GM12878 (cell line): Measurements from ENCODE around the gene SQSTM1. TPM values are rescaled to one million over a fixed set of nuclear protein-coding genes. Genes with fewer than 3 reads are reported as not detected.

Experiments used
- ATAC-seq: fragments of 200-7000 bp; cut with Tn5 transposase; 3 replicates; pipeline ENCODE4 v1.9.1; 2020; ENCODE audit warnings: mild to moderate bottlenecking, moderate library complexity
- BruUV-seq: library from RNA; stranded (reverse); fragments of 400-500 nt; replicated peaks from 2 replicates; lab custom pipeline; 2021; lab: Mats Ljungman, UMichigan
- CTCF ChIA-PET: fragments of 300-600 bp; sonication (Branson Sonifier 250); formaldehyde crosslinking; extraction: SDS; loops from one replicate; lab custom pipeline; 2021; ENCODE audit warnings: inconsistent platforms; lab: Yijun Ruan, JAX
- POLR2A ChIA-PET: fragments of 350-600 bp; formaldehyde crosslinking; extraction: SDS; loops from one replicate; lab custom pipeline; 2021; ENCODE audit warnings: inconsistent platforms; lab: Charles Lee
- RAD21 ChIA-PET: fragments of 300-600 bp; sonication (Branson Sonifier 250); formaldehyde crosslinking; loops from one replicate; lab custom pipeline; 2023; ENCODE audit warnings: antibody characterized with exemption; ENCODE audit not compliant: unreplicated experiment; lab: Charles Lee
- SMC1A ChIA-PET: fragments of 300-600 bp; sonication (Branson Sonifier 250); formaldehyde crosslinking; loops from one replicate; lab custom pipeline; 2023; ENCODE audit not compliant: unreplicated experiment, uncharacterized antibody; lab: Charles Lee
- DNase-seq: peaks from one replicate; pipeline ENCODE4 v3.0.0-alpha.2; 2011; ENCODE audit warnings: low read depth, low spot score
- FAIRE-seq: peaks from 3 replicates; lab custom pipeline; 2011; peaks lifted over from hg19 to GRCh38; lab: Jason Lieb, UNC
- H2AFZ ChIP-seq: 2 replicates; pipeline ENCODE4 v1.6.0; 2011; ENCODE audit warnings: low read depth, low read length, control low read depth; ENCODE audit not compliant: control insufficient read depth
- H3K27ac ChIP-seq: 2 replicates; pipeline ENCODE4 v1.5.1; 2011; ENCODE audit warnings: control low read depth; ENCODE audit not compliant: control insufficient read depth, insufficient read depth
- H3K27me3 ChIP-seq, 2 experiments: replicated peaks in 1 of 2; 2 replicates each; pipeline versions ENCODE4 v1.6.0 to v1.6.1; 2011; ENCODE audit warnings: low read length in 1 of 2; ENCODE audit not compliant: control insufficient read depth in 2 of 2, insufficient read depth in 2 of 2
- H3K36me3 ChIP-seq, 2 experiments: 2 replicates each; pipeline ENCODE4 v1.5.1; 2011; ENCODE audit warnings: low read length in 1 of 2; ENCODE audit not compliant: control insufficient read depth in 2 of 2, insufficient read depth in 2 of 2
- H3K4me1 ChIP-seq: 2 replicates; pipeline ENCODE4 v1.6.1; 2011; ENCODE audit warnings: mild to moderate bottlenecking, low read length, moderate library complexity, mixed read lengths; ENCODE audit not compliant: control insufficient read depth, insufficient read depth
- H3K4me2 ChIP-seq: 2 replicates; pipeline ENCODE4 v1.6.0; 2011; ENCODE audit warnings: control low read depth; ENCODE audit not compliant: control insufficient read depth, insufficient read depth
- H3K4me3 ChIP-seq: fragments of 200-600 bp; sonication (generic); 2 replicates; pipeline ENCODE4 v1.5.1; 2016
- H3K79me2 ChIP-seq: 2 replicates; pipeline ENCODE4 v1.6.0; 2011; ENCODE audit warnings: low read length; ENCODE audit not compliant: control insufficient read depth, insufficient read depth
- H3K9ac ChIP-seq: 2 replicates; pipeline ENCODE4 v1.8.0; 2011; ENCODE audit warnings: low read length, control low read depth, mixed read lengths; ENCODE audit not compliant: control insufficient read depth, insufficient read depth
- H3K9me3 ChIP-seq: replicated peaks from 3 replicates; pipeline ENCODE4 v1.5.1; 2011; ENCODE audit warnings: mild to moderate bottlenecking, low read length; ENCODE audit not compliant: control insufficient read depth, insufficient read depth
- H4K20me1 ChIP-seq: 2 replicates; pipeline ENCODE4 v1.6.0; 2011; ENCODE audit not compliant: control insufficient read depth, insufficient read depth
- ATF7 ChIP-seq: fragments of 450-650 bp; IDR thresholded peaks from 2 replicates; pipeline ENCODE4 v1.6.1; 2016; ENCODE audit warnings: low read depth, mild to moderate bottlenecking
- BCL3 ChIP-seq: IDR thresholded peaks from 2 replicates; pipeline ENCODE4 v1.6.1; 2011; ENCODE audit warnings: borderline replicate concordance, low read depth, mild to moderate bottlenecking, moderate library complexity, low read length; ENCODE audit not compliant: insufficient read depth, poor library complexity, severe bottlenecking
- BHLHE40 ChIP-seq, 2 experiments: fragments of 450-650 bp in 1 of 2; IDR thresholded peaks; 2 replicates each; pipeline ENCODE4 v1.6.1; 2011 to 2017; ENCODE audit warnings: low read depth in 2 of 2, borderline replicate concordance in 1 of 2, improper control_type of control experiment in 1 of 2, low read length in 1 of 2, mild to moderate bottlenecking in 1 of 2
- BRCA1 ChIP-seq: IDR thresholded peaks from 2 replicates; pipeline ENCODE4 v1.6.1; 2011; ENCODE audit warnings: low read depth, low read length, improper control_type of control experiment
- HDAC6 ChIP-seq: fragments of 200-600 bp; sonication (generic); IDR thresholded peaks from one replicate; pipeline ENCODE4 v1.8.0; 2017; ENCODE audit warnings: antibody characterized with exemption; ENCODE audit not compliant: unreplicated experiment
- MEF2B ChIP-seq: fragments of 450-650 bp; IDR thresholded peaks from 2 replicates; pipeline ENCODE4 v1.6.1; 2018; ENCODE audit warnings: mild to moderate bottlenecking, moderate library complexity; ENCODE audit not compliant: partially characterized antibody, poor library complexity, severe bottlenecking
- PBX3 ChIP-seq: IDR thresholded peaks from 2 replicates; pipeline ENCODE4 v1.6.1; 2011; ENCODE audit warnings: mild to moderate bottlenecking, low read depth, low read length, moderate library complexity; ENCODE audit not compliant: insufficient replicate concordance
- POLR2A ChIP-seq: IDR thresholded peaks from 2 replicates; pipeline ENCODE4 v1.6.1; 2011; ENCODE audit warnings: low read depth, mild to moderate bottlenecking, low read length
- RB1 ChIP-seq: fragments of 450-650 bp; formaldehyde crosslinking; IDR thresholded peaks from 2 replicates; pipeline ENCODE4 v1.6.1; 2017; ENCODE audit warnings: mild to moderate bottlenecking, borderline replicate concordance
- SIX5 ChIP-seq: IDR thresholded peaks from 2 replicates; pipeline ENCODE4 v1.6.1; 2011; ENCODE audit warnings: mild to moderate bottlenecking, low read depth, low read length, moderate library complexity; ENCODE audit not compliant: severe bottlenecking
- SMAD5 ChIP-seq: IDR thresholded peaks from 2 replicates; pipeline ENCODE4 v1.6.1; 2016; ENCODE audit warnings: antibody characterized with exemption, low read depth
- TAF1 ChIP-seq: IDR thresholded peaks from 2 replicates; pipeline ENCODE4 v1.6.1; 2011; ENCODE audit warnings: mild to moderate bottlenecking, low read depth, low read length, borderline replicate concordance
- ZSCAN29 ChIP-seq: fragments of 450-650 bp; IDR thresholded peaks from 2 replicates; pipeline ENCODE4 v1.6.1; 2017; ENCODE audit warnings: mild to moderate bottlenecking, moderate library complexity
- ZZZ3 ChIP-seq: IDR thresholded peaks from 2 replicates; pipeline ENCODE4 v1.6.1; 2011; ENCODE audit warnings: low read depth; ENCODE audit not compliant: control insufficient read depth, insufficient read length
- WGBS: methylation state at CpG from one replicate; pipeline ENCODE4 v1.1.6; 2016; ENCODE audit warnings: low lambda C conversion rate; ENCODE audit not compliant: insufficient replicate concordance, insufficient coverage; ENCODE audit errors: missing lambda C conversion rate; 5-methylcytosine and 5-hydroxymethylcytosine counted together
- in situ Hi-C: fragments of 300-500 bp; cut with MboI; formaldehyde crosslinking; loops from 9 replicates; pipeline ENCODE4 v1.14.3; 2018; ENCODE audit warnings: mixed read lengths
- intact Hi-C: fragments of 100-400 bp; cut with micrococcal nuclease; formaldehyde crosslinking; loops from one replicate; pipeline ENCODE4 v1.14.2; 2022; ENCODE audit not compliant: unreplicated experiment
- polyA plus RNA-seq, 11 experiments: library from polyadenylated mRNA; depleted of rRNA in 4 of 11; unstranded in 6 of 11; stranded (reverse) in 5 of 11; fragments of >200 nt; fragmentation: Nextera tagmentation in 4 of 11; fragmentation: Illumina TruSeq in 1 of 11; extraction: Ambion mirVana in 4 of 11; extraction: Trizol in 1 of 11; gene quantifications; 1 replicate in 1 of 11; 2 replicates in 10 of 11; pipeline versions ENCODE4 v1.2.1 to v1.2.3, GENCODE V29; 2011 to 2016; ENCODE audit warnings: inconsistent platforms in 2 of 11, missing spikeins in 2 of 11, low read depth in 1 of 11
- total RNA-seq, 4 experiments: library from RNA; depleted of rRNA in 3 of 4; stranded (reverse); fragments of >200 nt in 3 of 4; fragmentation: Illumina TruSeq in 1 of 4; extraction: Trizol in 1 of 4; gene quantifications; 2 replicates each; pipeline versions ENCODE4 v1.2.1 to v1.2.3, GENCODE V29; 2013 to 2021
- TF ChIP-seq, protein P1 (sequence below): fragments of 150-350 bp; IDR thresholded peaks from 2 replicates; pipeline ENCODE4 v1.6.1; 2014; ENCODE audit warnings: mild to moderate bottlenecking, low read depth, low read length
- TF ChIP-seq, protein P2 (sequence below): fragments of 450-650 bp; IDR thresholded peaks from 2 replicates; pipeline ENCODE4 v1.6.1; 2016; ENCODE audit warnings: mild to moderate bottlenecking

Gene SQSTM1
- total and polyA plus RNA-seq, 10 of the 15 experiments (the other 5 are each of a cell fraction or from before 2014, with no cell fraction given), result 6.3 to 138 (median 62.1) TPM

DNA sequence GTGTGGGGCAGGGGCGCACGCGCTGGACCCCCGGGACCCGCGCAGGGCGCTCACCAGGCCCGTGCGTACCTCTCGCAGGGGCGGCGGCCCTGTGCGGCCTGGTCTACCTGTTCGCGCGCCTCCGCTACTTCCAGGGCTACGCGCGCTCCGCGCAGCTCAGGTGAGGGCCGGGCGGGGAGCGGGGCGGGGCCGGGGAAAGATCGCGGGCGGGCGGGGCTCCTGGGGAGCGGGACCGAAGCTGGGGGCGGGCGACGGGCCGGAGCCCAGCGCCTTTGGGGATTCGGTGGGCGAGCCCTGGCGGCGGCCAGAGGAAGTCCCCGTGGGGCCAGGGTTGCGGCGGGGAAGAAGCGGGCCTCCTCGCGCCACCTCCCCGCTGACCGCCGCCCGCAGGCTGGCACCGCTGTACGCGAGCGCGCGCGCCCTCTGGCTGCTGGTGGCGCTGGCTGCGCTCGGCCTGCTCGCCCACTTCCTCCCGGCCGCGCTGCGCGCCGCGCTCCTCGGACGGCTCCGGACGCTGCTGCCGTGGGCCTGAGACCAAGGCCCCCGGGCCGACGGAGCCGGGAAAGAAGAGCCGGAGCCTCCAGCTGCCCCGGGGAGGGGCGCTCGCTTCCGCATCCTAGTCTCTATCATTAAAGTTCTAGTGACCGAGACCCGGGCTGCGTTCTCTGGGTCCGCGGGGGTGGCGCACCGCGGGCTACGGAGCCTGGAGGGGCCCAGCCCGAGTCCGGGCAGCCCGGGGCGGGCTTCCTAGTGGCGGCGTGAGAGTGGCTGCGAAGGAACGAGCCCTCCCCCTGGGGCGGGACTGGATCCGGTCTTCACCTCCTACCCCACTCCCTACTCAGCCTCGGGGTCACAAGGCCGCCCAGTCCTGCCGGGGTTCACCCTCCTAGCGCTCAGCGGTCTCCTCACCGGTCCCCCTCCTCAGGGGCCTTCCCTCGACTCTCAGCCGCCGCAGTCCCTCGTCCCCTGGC, 24.6 kb upstream of the SQSTM1 start:
- FAIRE-seq (no peak), ATAC-seq (peak; percentile 87), DNase-seq (peak; percentile 31)
- no peaks in the 10 kb centered on the region for H3K9me3 ChIP-seq
- no peaks in the 10 kb centered on the region for H3K27me3 ChIP-seq
- H3K4me1 ChIP-seq, result peaks cover 23% of the 10 kb centered on the region
- WGBS, result 1% methylated on average over 89 of the region's 113 CpGs
- BruUV-seq, result no TSS peak
- peak overlapping the region; percentile 75 for H3K4me3 ChIP-seq
- H3K36me3 ChIP-seq, result peaks cover 0 to 13% of the 10 kb centered on the region in 2 experiments; a peak in 2 of 4 replicates
- intact Hi-C loops (loop anchor here (5.0 kb wide), 1 partner anchor 34 kb away; no protein-coding TSS in a partner anchor), in situ Hi-C loops (loop anchor here (25.0 kb wide), 1 partner anchor 291 kb away; no protein-coding TSS in a partner anchor)
- H3K9ac ChIP-seq, result peak overlapping the region; percentile 76; the same call in 1 of the 2 replicates
- RAD21 ChIA-PET, result interaction anchor here (0.6 to 2.2 kb wide), 5 partner anchors 11 to 167 kb away, joined by 3 to 8 read pairs (median 3); no protein-coding TSS in a partner anchor
- H3K4me2 ChIP-seq, result peak overlapping the region; percentile 96
- peak overlapping the region; percentile 62; the same call in 1 of the 2 replicates for H3K27ac ChIP-seq
- H2AFZ ChIP-seq, result peak overlapping the region; percentile 81
- CTCF ChIA-PET, result interaction anchor here (0.5 to 2.9 kb wide), 10 partner anchors 9 to 159 kb away, joined by 3 to 16 read pairs (median 3); no protein-coding TSS in a partner anchor
- POLR2A ChIA-PET, result interaction anchor here (0.5 to 0.9 kb wide), 4 partner anchors 59 to 82 kb away, joined by 3 to 4 read pairs (median 3); no protein-coding TSS in a partner anchor
- SMC1A ChIA-PET, result interaction anchor here (0.9 to 1.6 kb wide), 4 partner anchors 19 to 118 kb away, joined by 3 read pairs; no protein-coding TSS in a partner anchor
- no peaks in the 10 kb centered on the region for H3K79me2 ChIP-seq
- no peaks in the 10 kb centered on the region for H4K20me1 ChIP-seq
- TF ChIP-seq SMAD5 (0 out of 2 replicates have a peak, but pooled peaks have one; percentile 16), SIX5 (no peak), MEF2B (no peak), BRCA1 (no peak), POLR2A (peak; percentile 66), BHLHE40 (IDR thresholded peaks at IDR 0.05; ENCODE audit: borderline replicate concordance in 1 of 2, low read depth in 2 of 2, low read length in 1 of 2) (peak; percentile 33 to 73; a peak in 3 of 4 replicates), PBX3 (no peak), RB1 (peak; percentile 89; the same call in 1 of the 2 replicates), ATF7 (no peak), ZSCAN29 (peak; percentile 65; the same call in 1 of the 2 replicates), HDAC6 (no peak), BCL3 (peak; percentile 55), ZZZ3 (no peak), TAF1 (no peak)
- TF ChIP-seq, protein P1, sequence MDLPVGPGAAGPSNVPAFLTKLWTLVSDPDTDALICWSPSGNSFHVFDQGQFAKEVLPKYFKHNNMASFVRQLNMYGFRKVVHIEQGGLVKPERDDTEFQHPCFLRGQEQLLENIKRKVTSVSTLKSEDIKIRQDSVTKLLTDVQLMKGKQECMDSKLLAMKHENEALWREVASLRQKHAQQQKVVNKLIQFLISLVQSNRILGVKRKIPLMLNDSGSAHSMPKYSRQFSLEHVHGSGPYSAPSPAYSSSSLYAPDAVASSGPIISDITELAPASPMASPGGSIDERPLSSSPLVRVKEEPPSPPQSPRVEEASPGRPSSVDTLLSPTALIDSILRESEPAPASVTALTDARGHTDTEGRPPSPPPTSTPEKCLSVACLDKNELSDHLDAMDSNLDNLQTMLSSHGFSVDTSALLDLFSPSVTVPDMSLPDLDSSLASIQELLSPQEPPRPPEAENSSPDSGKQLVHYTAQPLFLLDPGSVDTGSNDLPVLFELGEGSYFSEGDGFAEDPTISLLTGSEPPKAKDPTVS, result no peak
- TF ChIP-seq, protein P2, sequence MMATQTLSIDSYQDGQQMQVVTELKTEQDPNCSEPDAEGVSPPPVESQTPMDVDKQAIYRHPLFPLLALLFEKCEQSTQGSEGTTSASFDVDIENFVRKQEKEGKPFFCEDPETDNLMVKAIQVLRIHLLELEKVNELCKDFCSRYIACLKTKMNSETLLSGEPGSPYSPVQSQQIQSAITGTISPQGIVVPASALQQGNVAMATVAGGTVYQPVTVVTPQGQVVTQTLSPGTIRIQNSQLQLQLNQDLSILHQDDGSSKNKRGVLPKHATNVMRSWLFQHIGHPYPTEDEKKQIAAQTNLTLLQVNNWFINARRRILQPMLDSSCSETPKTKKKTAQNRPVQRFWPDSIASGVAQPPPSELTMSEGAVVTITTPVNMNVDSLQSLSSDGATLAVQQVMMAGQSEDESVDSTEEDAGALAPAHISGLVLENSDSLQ, result no peak
